Natural killer cell (primary cell): Measurements from ENCODE around the gene ZP3. TPM values are rescaled to one million over a fixed set of nuclear protein-coding genes. Genes with fewer than 3 reads are reported as not detected.
"Not testable (repeated sequence)": the region's sequence is repeated elsewhere in the genome, so short reads cannot be mapped to it uniquely, and the experiment has no call there.

Source experiments
- ATAC-seq, 3 donors: fragments of 150-1000 bp in 2 of 3; fragments of 200-7000 bp in 1 of 3; cut with Tn5 transposase; 1 replicate in 1 of 3; 2 replicates in 2 of 3; pipeline ENCODE4 v1.10.0; 2021; ENCODE audit warnings: mild to moderate bottlenecking in 2 of 3, moderate library complexity in 2 of 3
- DNase-seq, 2 donors: peaks; one replicate each; pipeline versions ENCODE4 v3.0.0 to v3.0.0-alpha.2; 2013 to 2021; ENCODE audit warnings: mixed read lengths in 1 of 2
- H3K27ac ChIP-seq: one replicate; pipeline ENCODE4 v1.5.1; 2013; ENCODE audit warnings: mild to moderate bottlenecking, low read length
- H3K27me3 ChIP-seq: one replicate; pipeline ENCODE4 v1.6.1; 2013; ENCODE audit warnings: low read length; ENCODE audit not compliant: control insufficient read depth, insufficient read depth
- H3K36me3 ChIP-seq: one replicate; pipeline ENCODE4 v1.6.1; 2013; ENCODE audit warnings: low read length; ENCODE audit not compliant: control insufficient read depth, insufficient read depth
- H3K4me1 ChIP-seq: one replicate; pipeline ENCODE4 v1.6.1; 2013; ENCODE audit warnings: low read length; ENCODE audit not compliant: control insufficient read depth, insufficient read depth
- H3K4me3 ChIP-seq: one replicate; pipeline ENCODE4 v1.5.1; 2013; ENCODE audit warnings: low read length
- H3K9me3 ChIP-seq: one replicate; pipeline ENCODE4 v1.6.1; 2013; ENCODE audit warnings: low read length; ENCODE audit not compliant: control insufficient read depth, insufficient read depth
- H3K27ac Mint-ChIP-seq, 2 donors: one replicate each; pipeline ENCODE4 v1.8.0; 2022; ENCODE audit warnings: mild to moderate bottlenecking in 2 of 2, mixed read lengths in 2 of 2, moderate library complexity in 1 of 2
- H3K27me3 Mint-ChIP-seq, 2 donors: one replicate each; pipeline ENCODE4 v1.8.0; 2022; ENCODE audit warnings: low read depth in 2 of 2, mixed read lengths in 2 of 2
- H3K36me3 Mint-ChIP-seq: one replicate; pipeline ENCODE4 v1.8.0; 2022; ENCODE audit warnings: mixed read lengths
- H3K4me1 Mint-ChIP-seq, 2 donors: one replicate each; pipeline ENCODE4 v1.8.0; 2022; ENCODE audit warnings: mixed read lengths in 2 of 2
- H3K4me3 Mint-ChIP-seq: one replicate; pipeline ENCODE4 v1.8.0; 2022; ENCODE audit warnings: mild to moderate bottlenecking, moderate library complexity, mixed read lengths
- H3K9me3 Mint-ChIP-seq, 2 donors: one replicate each; pipeline ENCODE4 v1.8.0; 2022; ENCODE audit warnings: mixed read lengths in 2 of 2
- WGBS: methylation state at CpG from one replicate; pipeline ENCODE4 v1.1.7; 2013; ENCODE audit warnings: missing lambda C conversion rate; ENCODE audit not compliant: insufficient coverage; 5-methylcytosine and 5-hydroxymethylcytosine counted together
- intact Hi-C: fragments of 100-400 bp; cut with micrococcal nuclease; formaldehyde crosslinking; loops from one replicate; pipeline ENCODE4 v1.14.2; 2022
- total RNA-seq, 4 donors: library from RNA; stranded (reverse); fragments of 120-200 nt in 1 of 4; gene quantifications; one replicate each; pipeline versions ENCODE4 v1.2.3 to v1.2.4, GENCODE V29; 2013 to 2022
- TF ChIP-seq, protein P1 (sequence below): fragments of 200-600 bp; IDR thresholded peaks from one replicate; pipeline ENCODE4 v1.8.0; 2022; ENCODE audit warnings: antibody characterized with exemption

ZP3 gene
- total RNA-seq, 3 donors from 2014 or later (not counting 1 experiment from before 2014, with no cell fraction given): 1.9 to 12.9 (median 6.1) TPM

DNA sequence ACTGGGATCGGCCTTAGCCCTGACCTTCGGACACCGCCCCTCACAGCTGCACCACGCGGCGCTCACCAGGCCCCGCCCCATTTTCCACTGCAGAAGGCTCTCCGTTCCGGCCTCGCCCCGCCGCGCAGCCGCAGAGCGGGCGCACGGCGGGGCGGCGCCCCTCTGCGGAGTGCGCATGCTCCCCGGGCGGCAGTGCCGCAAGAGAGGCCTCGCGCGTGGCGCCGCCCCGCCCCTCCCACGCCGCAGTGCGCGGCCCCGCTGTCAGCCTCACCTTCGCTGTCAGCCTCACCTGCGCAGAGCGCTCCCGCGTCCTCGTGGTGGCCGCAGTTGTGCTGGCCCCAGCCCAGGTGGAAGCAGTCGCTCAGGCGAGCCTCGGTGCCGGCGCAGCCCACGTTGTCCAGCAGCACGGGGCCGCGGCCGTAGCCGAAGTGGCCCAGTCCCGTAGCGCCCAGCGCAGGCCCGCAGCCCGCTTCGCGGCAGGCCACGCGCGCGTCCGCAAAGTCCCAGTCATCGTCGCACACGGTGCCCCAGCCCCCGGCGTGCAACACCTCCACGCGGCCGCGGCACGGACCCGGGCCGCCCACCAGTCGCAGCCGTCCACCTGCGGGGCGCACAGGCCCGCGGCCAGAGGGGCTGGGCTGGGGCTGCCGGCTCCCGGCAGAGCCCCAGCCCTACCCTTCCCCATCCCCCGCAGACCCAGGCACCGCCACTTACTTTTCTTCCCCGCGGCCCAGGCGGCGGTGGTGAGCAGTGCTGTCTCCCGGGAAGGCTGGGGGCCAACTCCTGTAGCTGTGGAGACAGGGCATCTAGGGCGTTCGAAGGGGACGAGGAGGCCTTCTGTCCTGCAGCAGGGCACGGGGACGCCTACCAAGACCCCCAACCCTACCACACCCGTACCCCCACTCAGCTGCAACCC lies 31.4 kb upstream of the ZP3 start:
- H3K36me3 Mint-ChIP-seq: no peaks in the 10 kb centered on the region
- Histone ChIP-seq H3K4me1 (peaks cover 31% of the 10 kb centered on the region), H3K36me3 (no peaks in the 10 kb centered on the region), H3K27ac (peak overlapping the region; percentile 37), H3K4me3 (peak overlapping the region; percentile 49), H3K27me3 (no peaks in the 10 kb centered on the region), H3K9me3 (no peaks in the 10 kb centered on the region)
- intact Hi-C loops: no loop called here
- H3K9me3 Mint-ChIP-seq: no peaks in the 10 kb centered on the region
- peak overlapping the region; percentile 50 to 81 for H3K27ac Mint-ChIP-seq
- WGBS: 4% methylated on average over 99 of the region's 99 CpGs
- peaks cover 12 to 22% of the 10 kb centered on the region in 2 donors for H3K4me1 Mint-ChIP-seq
- H3K4me3 Mint-ChIP-seq: peak overlapping the region; percentile 85
- DNase-seq (peak; percentile 81 to 97), ATAC-seq (peak; percentile 79 to 89 (median 80))
- TF ChIP-seq, protein P1, sequence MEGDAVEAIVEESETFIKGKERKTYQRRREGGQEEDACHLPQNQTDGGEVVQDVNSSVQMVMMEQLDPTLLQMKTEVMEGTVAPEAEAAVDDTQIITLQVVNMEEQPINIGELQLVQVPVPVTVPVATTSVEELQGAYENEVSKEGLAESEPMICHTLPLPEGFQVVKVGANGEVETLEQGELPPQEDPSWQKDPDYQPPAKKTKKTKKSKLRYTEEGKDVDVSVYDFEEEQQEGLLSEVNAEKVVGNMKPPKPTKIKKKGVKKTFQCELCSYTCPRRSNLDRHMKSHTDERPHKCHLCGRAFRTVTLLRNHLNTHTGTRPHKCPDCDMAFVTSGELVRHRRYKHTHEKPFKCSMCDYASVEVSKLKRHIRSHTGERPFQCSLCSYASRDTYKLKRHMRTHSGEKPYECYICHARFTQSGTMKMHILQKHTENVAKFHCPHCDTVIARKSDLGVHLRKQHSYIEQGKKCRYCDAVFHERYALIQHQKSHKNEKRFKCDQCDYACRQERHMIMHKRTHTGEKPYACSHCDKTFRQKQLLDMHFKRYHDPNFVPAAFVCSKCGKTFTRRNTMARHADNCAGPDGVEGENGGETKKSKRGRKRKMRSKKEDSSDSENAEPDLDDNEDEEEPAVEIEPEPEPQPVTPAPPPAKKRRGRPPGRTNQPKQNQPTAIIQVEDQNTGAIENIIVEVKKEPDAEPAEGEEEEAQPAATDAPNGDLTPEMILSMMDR: no peak
- no peaks in the 10 kb centered on the region for H3K27me3 Mint-ChIP-seq

DNA sequence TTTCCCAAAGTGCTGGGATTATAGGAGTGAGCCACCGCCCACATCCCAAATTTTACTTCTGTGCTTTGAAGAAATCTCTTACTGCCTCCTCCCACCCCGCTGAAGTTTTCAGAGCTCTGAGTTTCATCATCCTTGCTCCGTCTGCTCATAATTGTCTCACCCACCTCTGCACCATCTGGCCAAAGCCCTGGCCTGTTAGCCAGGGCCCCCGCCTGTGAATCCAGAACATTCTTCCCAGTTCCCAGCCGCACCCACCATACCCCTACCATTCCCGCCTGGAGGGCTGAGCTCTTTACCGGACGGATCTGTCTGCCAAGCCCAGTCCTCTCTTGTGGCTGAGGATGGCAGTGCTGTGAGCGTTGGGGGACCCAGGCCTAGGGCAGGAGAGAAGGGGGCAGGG lies 29.8 kb upstream of the ZP3 start:
- Mint-ChIP-seq H3K27me3 (no peaks in the 10 kb centered on the region), H3K4me1 (peaks cover 12 to 22% of the 10 kb centered on the region in 2 donors), H3K9me3 (no peaks in the 10 kb centered on the region), H3K4me3 (peak overlapping the region; percentile 6), H3K27ac (no peak overlapping the region), H3K36me3 (no peaks in the 10 kb centered on the region)
- H3K27ac ChIP-seq: no peak overlapping the region
- no peak overlapping the region for H3K4me3 ChIP-seq
- ATAC-seq (no peak), DNase-seq (no peak)
- H3K36me3 ChIP-seq: no peaks in the 10 kb centered on the region
- intact Hi-C loops: no loop called here
- TF ChIP-seq, protein P1: no peak
- no peaks in the 10 kb centered on the region for H3K27me3 ChIP-seq
- H3K9me3 ChIP-seq: no peaks in the 10 kb centered on the region
- peaks cover 31% of the 10 kb centered on the region for H3K4me1 ChIP-seq
- WGBS: 97% methylated on average over 9 of the region's 9 CpGs

DNA sequence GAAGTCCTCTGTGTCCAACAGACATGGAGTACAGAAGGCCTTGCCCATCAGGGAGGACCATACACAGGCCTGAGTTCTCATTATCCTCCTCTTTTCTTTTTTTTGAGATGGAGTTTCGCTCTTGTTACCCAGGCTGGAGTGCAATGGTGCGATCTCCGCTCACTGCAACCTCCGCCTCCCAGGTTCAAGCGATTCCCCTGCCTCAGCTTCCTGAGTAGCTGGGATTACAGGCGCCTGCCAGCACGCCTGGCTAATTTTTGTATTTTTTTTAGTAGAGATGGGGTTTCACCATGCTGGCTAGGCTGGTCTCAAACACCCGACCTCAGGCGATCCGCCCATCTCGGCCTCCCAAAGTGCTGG lies 29.2 kb upstream of the ZP3 start:
- H3K4me3 Mint-ChIP-seq, H3K36me3 Mint-ChIP-seq, ATAC-seq: not testable (repeated sequence)

DNA sequence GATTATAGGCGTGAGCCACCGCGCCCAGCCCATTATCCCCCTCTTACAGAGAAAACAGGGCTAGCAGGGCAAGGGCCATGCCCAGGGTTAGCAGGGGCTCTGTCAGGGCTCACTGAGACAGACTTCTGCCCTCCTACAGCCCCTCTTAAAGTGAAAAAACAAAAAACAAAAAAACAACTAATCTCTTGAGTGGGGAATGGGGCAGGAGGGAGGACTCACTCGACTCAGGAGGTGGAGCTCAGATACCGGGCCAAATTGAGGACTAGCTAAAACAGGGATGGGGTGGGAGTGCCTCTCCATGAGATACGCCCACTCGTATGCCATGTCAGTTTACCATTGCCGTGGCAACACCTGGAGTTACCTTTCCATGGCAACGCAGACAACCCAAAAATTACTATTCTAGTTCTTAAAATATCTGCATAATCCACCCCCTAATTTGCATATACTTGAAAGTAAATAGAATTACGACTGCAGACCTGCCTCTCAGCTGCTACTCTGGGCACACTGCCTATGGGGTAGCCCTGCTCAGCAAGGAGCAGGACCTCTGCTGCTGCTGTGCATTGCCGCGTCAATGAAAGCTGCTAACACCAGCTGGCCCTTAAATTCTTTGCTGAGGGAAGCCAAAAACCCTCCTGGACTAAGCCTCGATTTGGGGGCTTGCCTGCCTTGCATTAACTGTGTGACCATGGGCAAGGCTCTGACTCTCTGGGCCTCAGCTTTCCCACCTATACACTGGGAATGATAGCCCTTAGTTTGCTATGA lies 28.6 kb upstream of the ZP3 start:
- no peak for ATAC-seq
- no peaks in the 10 kb centered on the region for H3K9me3 ChIP-seq
- no peak overlapping the region for H3K4me3 ChIP-seq
- no peak overlapping the region for H3K27ac Mint-ChIP-seq
- H3K4me3 Mint-ChIP-seq: no peak overlapping the region
- no peaks in the 10 kb centered on the region for H3K27me3 Mint-ChIP-seq
- H3K4me1 ChIP-seq: peaks cover 31% of the 10 kb centered on the region
- no peak overlapping the region for H3K27ac ChIP-seq
- no peaks in the 10 kb centered on the region for H3K36me3 ChIP-seq
- H3K27me3 ChIP-seq: no peaks in the 10 kb centered on the region
- H3K36me3 Mint-ChIP-seq: no peaks in the 10 kb centered on the region
- no peaks in the 10 kb centered on the region for H3K9me3 Mint-ChIP-seq
- TF ChIP-seq, protein P1: no peak
- 88% methylated on average over 13 of the region's 13 CpGs for WGBS
- peaks cover 12 to 22% of the 10 kb centered on the region in 2 donors for H3K4me1 Mint-ChIP-seq
- no peak for DNase-seq
- intact Hi-C loops: no loop called here

More for the DNA sequence above, 29.2 kb upstream of the ZP3 start:
- H3K27me3 ChIP-seq, H3K27ac ChIP-seq, intact Hi-C loops, H3K4me3 ChIP-seq, H3K9me3 Mint-ChIP-seq, H3K9me3 ChIP-seq, H3K36me3 ChIP-seq, H3K27me3 Mint-ChIP-seq, H3K27ac Mint-ChIP-seq, DNase-seq: not testable (repeated sequence)
- 94% methylated on average over 11 of the region's 11 CpGs for WGBS
- peaks cover 12 to 22% of the 10 kb centered on the region in 2 donors for H3K4me1 Mint-ChIP-seq
- H3K4me1 ChIP-seq: peaks cover 31% of the 10 kb centered on the region
